ENCODE measurements around the gene RAB33A. TPM values are rescaled to one million over a fixed set of nuclear protein-coding genes. Genes with fewer than 3 reads are reported as not detected.

The RAB33A gene
- total RNA-seq, 1 experiment from 2014 or later: 0.57 TPM

DNA sequence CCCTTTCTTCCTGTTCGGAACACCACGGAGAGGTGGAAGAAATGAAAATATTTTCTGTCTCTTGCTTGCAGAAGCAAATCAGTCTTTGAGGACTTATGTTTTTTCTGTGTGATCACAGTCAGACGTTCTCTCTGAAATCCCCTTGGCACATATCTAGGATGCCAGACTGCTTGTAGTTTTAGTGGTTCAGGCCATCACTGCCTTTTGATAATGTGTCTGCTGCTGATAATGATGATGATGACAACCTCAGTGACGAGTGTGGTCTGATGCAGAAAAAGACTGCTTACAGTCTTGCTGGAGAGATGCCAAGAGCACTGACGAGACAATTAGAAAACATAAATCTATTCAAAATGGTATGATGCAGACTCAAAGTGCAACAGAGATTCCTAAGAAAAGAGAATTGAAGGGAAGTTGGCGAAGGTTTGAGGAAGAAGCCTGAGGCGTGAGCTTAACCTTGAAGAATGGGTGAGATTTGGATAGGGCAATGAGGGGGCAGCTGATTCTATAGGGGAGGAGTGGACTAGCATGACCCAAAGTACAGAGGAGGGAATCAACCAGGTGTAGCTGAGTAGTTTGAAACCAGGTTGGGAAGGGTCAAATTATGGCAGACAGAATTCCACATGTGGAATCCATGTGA is 7.9 kb downstream of the RAB33A start:
- CTCF ChIA-PET: interaction anchor here (0.6 kb wide), 2 partner anchors 21 to 48 kb away, joined by 3 to 5 read pairs; no protein-coding TSS in a partner anchor
- POLR2A ChIA-PET (ENCODE audit: unreplicated experiment): no interaction called here
- Histone ChIP-seq H3K27me3 (ENCODE audit: insufficient read depth, low read depth) (no peaks in the 10 kb centered on the region), H3K4me1 (replicated peaks; ENCODE audit: insufficient read depth) (peaks cover under 1% of the 10 kb centered on the region; the same call in 1 of the 2 replicates), H4K20me1 (ENCODE audit: insufficient read depth) (no peaks in the 10 kb centered on the region), H2AFZ (no peak overlapping the region), H3F3A (ENCODE audit: insufficient read depth, low read depth) (0 out of 2 replicates have a peak, but pooled peaks cover under 1% of the 10 kb centered on the region), H3K4me3 (no peak overlapping the region), H3K4me2 (no peak overlapping the region), H3K27ac (no peak overlapping the region), H3K36me3 (ENCODE audit: low read depth) (no peaks in the 10 kb centered on the region), H3K79me2 (ENCODE audit: low read depth) (no peaks in the 10 kb centered on the region), H3K9me2 (ENCODE audit: insufficient read depth) (no peaks in the 10 kb centered on the region), H3K9me3 (ENCODE audit: insufficient read depth, low read depth) (no peaks in the 10 kb centered on the region)
- no peak for TF ChIP-seq EZH2 (IDR thresholded peaks at IDR 0.05; ENCODE audit: low read depth)
- TF ChIP-seq, protein P1, sequence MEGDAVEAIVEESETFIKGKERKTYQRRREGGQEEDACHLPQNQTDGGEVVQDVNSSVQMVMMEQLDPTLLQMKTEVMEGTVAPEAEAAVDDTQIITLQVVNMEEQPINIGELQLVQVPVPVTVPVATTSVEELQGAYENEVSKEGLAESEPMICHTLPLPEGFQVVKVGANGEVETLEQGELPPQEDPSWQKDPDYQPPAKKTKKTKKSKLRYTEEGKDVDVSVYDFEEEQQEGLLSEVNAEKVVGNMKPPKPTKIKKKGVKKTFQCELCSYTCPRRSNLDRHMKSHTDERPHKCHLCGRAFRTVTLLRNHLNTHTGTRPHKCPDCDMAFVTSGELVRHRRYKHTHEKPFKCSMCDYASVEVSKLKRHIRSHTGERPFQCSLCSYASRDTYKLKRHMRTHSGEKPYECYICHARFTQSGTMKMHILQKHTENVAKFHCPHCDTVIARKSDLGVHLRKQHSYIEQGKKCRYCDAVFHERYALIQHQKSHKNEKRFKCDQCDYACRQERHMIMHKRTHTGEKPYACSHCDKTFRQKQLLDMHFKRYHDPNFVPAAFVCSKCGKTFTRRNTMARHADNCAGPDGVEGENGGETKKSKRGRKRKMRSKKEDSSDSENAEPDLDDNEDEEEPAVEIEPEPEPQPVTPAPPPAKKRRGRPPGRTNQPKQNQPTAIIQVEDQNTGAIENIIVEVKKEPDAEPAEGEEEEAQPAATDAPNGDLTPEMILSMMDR (conservative IDR thresholded peaks at IDR 0.05): no peak
- intact Hi-C loops (cut with micrococcal nuclease; ENCODE audit: unreplicated experiment): no loop called here
- DNase-seq: no peak
- BruUV-seq (replicated peaks): no TSS peak

- TF ChIP-seq, protein P1 (conservative IDR thresholded peaks at IDR 0.05): no peak
- no peak for TF ChIP-seq EZH2 (IDR thresholded peaks at IDR 0.05; ENCODE audit: low read depth)
- Histone ChIP-seq H3K4me2 (no peak overlapping the region), H3K79me2 (ENCODE audit: low read depth) (no peaks in the 10 kb centered on the region), H3K4me1 (replicated peaks; ENCODE audit: insufficient read depth) (no peaks in the 10 kb centered on the region), H3K4me3 (no peak overlapping the region), H3K36me3 (ENCODE audit: low read depth) (no peaks in the 10 kb centered on the region), H3K9me2 (ENCODE audit: insufficient read depth) (no peaks in the 10 kb centered on the region), H3K27ac (no peak overlapping the region), H3K27me3 (ENCODE audit: insufficient read depth, low read depth) (no peaks in the 10 kb centered on the region; the same call in 1 of the 2 replicates), H4K20me1 (ENCODE audit: insufficient read depth) (no peaks in the 10 kb centered on the region), H3F3A (ENCODE audit: insufficient read depth, low read depth) (no peaks in the 10 kb centered on the region), H2AFZ (no peak overlapping the region), H3K9me3 (ENCODE audit: insufficient read depth, low read depth) (no peaks in the 10 kb centered on the region)
- intact Hi-C loops (cut with micrococcal nuclease; ENCODE audit: unreplicated experiment): no loop called here
- DNase-seq: no peak
- CTCF ChIA-PET: no interaction called here
- POLR2A ChIA-PET (ENCODE audit: unreplicated experiment): no interaction called here
- BruUV-seq (replicated peaks): no TSS peak
Measured at GRCh38 chrX:130184168-130184567, 12.4 kb downstream of the RAB33A start.

GRCh38 chrX:130184857-130185256 is 13.1 kb downstream of the RAB33A start:
- no peaks in the 10 kb centered on the region for H4K20me1 ChIP-seq (ENCODE audit: insufficient read depth)
- H3K79me2 ChIP-seq (ENCODE audit: low read depth): no peaks in the 10 kb centered on the region
- H3K4me3 ChIP-seq: no peak overlapping the region
- no peaks in the 10 kb centered on the region for H3K4me1 ChIP-seq (replicated peaks; ENCODE audit: insufficient read depth)
- H3K27ac ChIP-seq: no peak overlapping the region
- H3K4me2 ChIP-seq: no peak overlapping the region
- CTCF ChIA-PET: interaction anchor here (0.6 kb wide), 1 partner anchor 592 kb away, joined by 6 read pairs; no protein-coding TSS in a partner anchor
- no peaks in the 10 kb centered on the region for H3K9me2 ChIP-seq (ENCODE audit: insufficient read depth)
- DNase-seq: no peak
- intact Hi-C loops (cut with micrococcal nuclease; ENCODE audit: unreplicated experiment): no loop called here
- H2AFZ ChIP-seq: no peak overlapping the region
- TF ChIP-seq EZH2 (IDR thresholded peaks at IDR 0.05; ENCODE audit: low read depth): no peak
- POLR2A ChIA-PET (ENCODE audit: unreplicated experiment): no interaction called here
- no TSS peak for BruUV-seq (replicated peaks)
- no peaks in the 10 kb centered on the region for H3F3A ChIP-seq (ENCODE audit: insufficient read depth, low read depth)
- H3K36me3 ChIP-seq (ENCODE audit: low read depth): no peaks in the 10 kb centered on the region
- no peaks in the 10 kb centered on the region; the same call in 1 of the 2 replicates for H3K27me3 ChIP-seq (ENCODE audit: insufficient read depth, low read depth)
- H3K9me3 ChIP-seq (ENCODE audit: insufficient read depth, low read depth): no peaks in the 10 kb centered on the region
